Measurements from ENCODE around the gene ARSD.
"Not testable (repeated sequence)": the region's sequence is repeated elsewhere in the genome, so short reads cannot be mapped to it uniquely, and the experiment has no call there.

The ARSD gene

DNA sequence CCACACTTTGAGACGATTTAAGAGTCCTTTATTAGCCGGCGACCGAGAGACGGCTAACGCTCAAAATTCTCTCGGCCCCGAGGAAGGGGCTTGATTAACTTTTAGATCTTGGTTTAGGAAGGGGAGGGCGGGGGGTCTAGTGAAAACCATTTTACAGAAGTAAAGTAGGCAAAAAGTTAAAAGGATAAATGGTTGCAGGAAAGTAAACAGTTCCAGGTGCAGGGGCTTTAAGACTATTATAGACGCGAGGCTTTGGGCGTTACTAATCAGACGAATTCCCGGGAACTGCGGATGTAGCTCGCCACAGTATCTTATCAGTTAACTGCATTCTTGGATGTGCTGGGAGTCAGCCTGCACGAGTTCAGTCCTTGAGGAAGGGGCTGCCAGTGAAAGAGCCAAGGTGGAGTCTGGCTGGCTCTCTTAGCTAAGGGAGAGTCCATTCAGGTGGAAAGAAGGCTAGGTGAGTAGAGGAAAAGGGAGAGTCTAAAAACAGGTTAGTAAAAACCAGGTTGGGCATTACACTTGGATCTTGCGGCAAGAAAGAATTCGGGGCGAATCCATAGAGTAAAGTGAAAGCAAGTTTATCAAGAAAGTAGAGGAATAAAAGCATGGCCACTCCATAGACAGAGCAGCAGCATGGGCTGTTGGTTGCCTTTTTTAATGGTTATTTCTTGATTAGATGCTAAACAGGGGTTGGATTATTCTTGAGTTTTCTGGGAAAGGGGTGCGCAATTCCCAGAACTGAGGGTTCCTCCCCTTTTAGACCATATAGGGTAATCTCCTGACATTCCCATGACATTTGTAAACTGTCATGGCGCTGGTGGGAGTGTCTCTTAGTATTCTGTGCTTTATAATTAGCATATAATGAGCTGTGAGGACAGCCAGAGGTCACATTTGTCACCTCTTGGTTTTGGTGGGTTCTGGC, 38.3 kb downstream of the ARSD start:
- DNase-seq (ENCODE audit: low spot score): not testable (repeated sequence)

DNA sequence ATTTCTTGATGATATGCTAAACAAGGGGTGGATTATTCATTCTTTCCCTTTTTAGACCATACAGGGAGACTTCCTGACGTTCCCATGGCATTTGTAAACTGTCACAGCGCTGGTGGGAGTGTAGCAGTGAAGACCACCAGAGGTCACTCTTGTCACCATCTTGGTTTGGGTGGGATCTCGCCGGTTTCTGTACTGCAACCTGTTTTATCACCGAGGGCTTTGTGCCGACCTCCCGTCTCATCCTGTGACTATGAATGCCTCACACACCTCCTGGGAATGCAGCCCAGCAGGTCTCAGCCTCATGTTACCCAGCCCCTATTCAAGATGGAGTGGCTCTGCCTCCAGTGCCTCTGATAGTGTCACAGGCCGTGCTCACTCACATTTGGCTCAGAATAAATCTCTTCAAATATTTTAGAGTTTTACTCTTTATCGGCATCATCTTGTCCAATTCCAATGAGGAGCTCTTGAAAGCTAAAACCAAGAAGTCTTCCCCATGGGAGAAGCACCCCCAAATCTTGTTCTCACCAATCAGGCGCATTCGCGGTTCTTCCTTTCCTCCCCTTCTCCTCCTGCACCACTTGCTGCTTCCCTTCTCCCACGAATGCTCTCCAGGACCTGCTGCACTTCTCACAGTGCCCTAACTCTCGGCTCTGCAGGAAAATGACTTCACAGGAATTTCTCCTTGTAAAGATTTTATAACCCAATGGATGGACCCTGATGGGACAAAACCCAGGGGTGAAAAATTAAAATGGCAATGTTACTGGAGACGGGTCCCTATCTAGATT, 39.2 kb downstream of the ARSD start:
- not testable (repeated sequence) for DNase-seq (ENCODE audit: low spot score)

DNA sequence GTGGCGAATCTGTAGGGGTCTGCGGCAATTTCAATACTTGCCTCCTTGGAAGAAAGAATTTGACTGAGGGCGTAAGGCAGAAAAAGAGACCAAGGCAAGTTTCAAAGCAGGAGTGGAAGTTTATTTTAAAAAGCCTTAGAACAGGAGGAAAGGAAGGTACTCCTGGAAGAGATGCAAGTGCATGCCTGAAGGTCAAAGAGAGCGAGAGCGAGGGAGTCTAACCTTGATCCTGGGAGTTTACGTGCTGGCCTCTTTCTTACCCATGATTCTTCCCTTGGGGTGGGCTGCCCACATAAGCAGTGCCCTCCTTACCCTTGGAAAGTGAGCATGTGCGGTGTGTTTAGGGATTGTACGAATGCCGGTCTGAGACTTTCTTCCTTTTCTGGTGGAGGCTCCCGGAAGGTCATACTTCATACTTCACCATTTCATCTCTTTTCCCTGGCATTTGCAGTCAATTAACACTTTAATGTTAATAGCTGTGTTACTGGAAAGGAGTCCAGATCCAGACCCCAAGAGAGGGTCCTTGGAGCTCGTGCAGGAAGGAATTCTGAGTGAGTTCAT, 40.0 kb downstream of the ARSD start:
- no peak for DNase-seq (ENCODE audit: low spot score)

DNA sequence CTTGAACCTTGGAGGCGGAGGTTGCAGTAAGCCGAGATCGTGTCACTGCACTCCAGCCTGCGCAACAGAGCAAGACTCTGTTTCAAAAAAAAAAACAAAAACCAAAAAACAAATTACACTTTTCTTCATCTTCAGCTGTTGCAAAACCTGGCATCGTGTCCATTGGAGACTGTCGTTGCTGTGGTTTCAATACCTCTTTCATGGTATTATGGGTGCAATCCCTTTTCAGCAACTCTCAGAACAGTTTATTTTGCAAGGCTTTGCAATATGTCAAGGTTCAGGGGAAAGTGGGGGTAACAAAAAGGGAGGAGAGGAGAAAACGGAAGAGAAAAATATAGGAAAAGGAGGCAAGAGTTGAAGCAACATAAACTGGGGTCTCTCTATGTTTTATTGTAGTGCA, 40.8 kb downstream of the ARSD start:
- no peak for DNase-seq (ENCODE audit: low spot score)

DNA sequence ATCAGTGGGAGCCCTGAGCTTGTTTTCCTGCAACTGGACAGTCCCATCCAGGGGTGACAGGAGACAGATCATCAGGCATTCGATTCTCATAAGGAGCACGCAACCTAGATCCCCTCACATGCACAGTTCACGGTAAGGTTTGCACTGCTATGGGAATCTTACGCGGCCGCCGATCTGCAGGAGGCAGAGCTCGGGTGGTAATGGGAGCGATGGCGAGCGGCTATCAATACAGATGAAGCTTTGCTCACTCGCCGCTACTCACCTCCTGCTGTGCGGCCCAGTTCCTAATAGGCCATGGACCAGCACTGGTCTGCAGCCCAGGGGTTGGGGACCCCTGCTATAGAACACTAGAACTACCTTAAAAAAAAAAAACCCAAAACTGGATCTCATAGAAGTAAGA, 45.4 kb downstream of the ARSD start:
- DNase-seq (ENCODE audit: low spot score): no peak

DNA sequence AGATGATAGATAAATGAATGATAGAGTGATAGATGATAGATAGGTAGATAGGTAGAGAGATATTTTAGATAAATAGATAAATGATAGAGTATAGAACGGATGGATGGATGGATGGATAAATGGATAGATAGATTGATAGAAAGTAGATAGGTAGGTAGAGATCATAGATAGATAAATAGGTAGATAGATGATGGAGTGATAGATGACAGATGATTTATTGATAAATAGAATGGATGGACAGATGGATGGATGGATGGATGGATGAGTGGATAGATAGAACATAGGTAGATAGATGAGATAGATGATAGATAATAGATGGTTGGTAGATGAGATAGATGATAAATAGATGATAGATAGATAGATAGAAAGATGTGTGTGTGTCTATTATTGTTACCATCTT, 49.5 kb downstream of the ARSD start:
- no peak for DNase-seq (ENCODE audit: low spot score)

DNA sequence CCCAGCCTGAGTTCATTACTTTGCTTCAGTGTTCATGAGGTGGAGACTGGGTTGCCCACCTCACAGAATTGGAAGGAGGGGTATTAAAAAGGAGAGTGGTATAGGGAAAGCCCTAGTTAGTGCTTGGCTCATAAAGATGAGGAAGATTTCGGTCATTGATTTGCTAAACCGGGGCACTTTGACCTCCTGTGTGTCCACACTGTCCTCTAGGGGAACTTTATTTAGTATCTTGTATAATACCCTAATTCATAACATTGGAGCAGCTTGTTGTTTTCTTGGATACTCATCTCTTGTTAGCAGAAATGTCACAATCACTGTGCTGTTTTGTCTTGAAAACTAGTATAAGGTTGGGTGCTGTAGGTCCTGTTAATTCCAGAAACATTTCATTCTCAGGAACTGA, 50.6 kb downstream of the ARSD start:
- DNase-seq (ENCODE audit: low spot score): no peak

DNA sequence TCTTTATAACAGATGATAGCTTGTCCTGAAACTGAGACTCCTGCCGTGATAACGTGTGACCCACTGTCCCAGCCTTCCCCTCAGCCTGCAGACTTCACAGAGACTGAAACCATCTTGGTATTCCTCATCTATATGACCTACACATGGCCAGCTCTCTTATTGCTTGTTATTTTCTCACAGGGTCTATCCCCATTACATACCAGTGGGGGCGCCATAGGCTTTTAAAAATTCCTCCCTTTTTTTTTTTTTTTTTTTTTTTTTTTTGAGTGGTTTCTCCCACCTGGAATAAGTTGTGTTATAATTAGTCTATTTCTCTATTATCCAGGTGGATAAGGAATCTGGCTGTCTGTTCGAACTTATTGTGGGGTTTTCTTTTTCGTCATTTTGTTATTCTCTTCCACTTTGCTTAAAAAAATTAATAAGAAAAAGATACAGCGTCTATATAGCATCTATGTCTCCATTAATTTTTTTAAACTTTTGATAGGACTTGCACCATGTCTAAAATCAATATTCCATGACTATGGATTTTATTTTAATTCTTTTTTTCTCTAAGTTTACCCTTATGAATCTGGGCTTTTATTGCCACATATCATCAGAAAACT, 53.2 kb downstream of the ARSD start:
- no peak for DNase-seq (ENCODE audit: low spot score)

DNA sequence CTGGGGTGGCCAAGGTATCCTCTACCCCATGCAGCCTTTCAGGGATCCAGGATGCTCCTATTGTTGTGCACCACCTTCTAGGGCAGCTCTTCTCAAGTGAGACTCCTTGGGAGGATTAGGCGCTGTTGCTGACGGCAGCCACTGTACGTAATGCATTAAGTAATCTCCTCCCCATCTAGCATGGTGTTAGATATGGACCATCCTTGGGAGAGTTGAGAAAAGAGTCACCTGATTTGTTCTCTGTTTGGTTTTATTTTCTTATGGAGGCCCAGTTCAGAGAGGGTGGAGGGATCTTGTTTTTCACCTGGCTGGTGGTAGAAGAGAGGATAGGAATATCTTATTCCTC, 54.0 kb downstream of the ARSD start:
- no peak for DNase-seq (ENCODE audit: low spot score)

DNA sequence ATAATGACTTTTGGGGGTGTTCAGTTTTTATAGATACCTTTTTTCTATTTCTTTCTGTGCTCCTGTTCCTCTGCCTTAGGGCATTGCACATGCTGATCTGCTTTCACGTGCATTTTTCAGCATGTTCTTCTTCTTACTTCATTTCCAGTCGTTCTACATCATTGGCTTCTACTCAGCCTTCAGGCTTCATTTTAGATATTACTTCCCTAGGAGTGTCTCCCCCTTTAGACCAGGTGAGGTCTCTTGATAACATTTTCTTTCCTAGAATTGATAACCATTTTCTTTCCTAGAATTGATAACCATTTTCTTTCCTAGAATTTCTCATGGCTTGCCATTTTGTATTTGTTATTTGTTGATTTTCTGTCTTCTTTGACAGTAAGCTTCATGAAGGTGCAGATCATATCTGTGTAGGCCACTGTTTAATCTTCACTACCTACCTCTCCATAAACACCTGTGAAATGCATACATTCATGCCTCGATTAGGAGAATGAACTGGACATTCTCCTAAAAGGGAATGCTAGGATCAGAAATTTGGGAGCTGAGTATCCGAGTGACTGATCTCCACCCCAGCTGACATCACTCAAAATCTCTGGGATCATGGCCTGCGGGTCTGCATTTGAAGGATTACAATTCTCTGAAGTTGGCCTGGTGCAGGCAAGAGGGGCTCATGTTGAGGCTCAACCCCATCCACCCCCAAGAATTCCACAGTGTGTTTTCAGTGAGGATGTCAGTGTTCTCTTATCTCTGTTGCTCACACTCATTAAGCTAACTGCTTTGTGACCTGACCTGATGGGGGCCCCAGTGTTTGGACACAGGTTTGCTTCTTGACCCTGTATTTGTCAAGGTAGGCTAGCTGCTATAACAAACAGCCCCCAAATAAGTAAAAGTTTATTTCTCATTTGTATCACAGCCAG, 54.7 kb downstream of the ARSD start:
- no peak for DNase-seq (ENCODE audit: low spot score)

DNA sequence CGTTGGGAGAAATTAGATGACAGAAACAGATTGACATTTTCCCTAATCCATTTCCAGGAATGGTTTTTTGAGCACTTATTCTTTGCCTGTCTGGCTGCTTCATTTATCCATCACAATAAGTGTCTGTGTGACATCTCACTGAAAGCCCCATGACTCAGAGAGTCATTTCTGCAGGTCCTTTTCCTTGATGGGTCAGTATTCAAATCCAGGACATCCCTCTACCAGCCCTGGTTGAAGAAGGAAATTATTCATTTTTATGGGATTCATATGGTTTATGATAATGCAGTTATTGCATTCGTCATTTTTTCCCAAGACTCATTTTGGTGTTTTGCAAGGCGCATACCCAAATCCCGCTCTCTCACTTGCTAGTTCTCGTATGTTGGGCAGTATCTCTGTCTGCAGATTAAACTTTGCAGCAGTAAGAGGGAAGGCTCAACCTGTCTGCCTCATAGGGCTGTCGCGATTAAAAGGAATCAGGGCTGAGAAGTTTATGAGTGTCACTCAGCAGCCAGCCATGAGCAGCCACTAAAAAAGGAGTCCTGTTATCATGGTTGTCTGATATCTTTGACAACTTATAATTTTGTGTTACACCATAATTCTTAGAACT, 56.4 kb downstream of the ARSD start:
- no peak for DNase-seq (ENCODE audit: low spot score)

DNA sequence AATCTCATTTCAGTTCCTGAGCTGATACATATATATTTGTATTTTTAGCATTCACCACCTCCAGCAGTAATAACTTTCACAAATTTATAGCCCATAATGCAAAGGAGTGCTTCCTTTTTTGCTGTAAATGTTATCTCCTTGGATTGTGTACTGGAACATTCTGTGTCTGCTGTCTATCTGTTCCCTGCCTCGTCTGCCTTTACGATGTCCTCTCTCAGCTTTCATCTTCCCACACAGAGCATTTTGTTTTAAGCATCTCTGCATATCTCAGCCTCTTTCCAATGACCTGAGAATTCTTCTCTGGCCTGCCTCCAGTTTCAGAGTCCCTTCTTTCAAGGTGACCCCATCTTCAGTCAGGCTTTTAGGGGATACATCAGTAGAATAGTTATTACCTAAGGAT, 57.3 kb downstream of the ARSD start:
- DNase-seq (ENCODE audit: low spot score): no peak

DNA sequence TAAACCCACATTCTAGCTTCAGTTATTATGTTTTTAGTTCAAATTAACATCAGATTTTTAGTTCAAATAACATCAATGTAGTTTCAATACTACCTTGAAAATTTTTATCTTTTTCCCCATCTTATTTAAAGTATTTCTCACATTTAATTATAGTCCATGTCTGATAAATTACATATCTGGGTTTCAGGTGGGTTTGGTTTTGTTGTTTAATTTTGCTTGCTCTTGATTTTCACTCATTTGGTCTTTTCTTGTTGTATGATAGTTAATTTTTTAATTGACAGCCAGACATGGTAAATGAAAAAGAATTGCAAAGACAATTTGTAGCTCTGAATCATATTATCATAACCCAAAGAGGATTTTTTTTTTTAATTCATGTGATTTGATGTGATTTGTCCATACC, 58.5 kb downstream of the ARSD start:
- DNase-seq (ENCODE audit: low spot score): no peak

DNA sequence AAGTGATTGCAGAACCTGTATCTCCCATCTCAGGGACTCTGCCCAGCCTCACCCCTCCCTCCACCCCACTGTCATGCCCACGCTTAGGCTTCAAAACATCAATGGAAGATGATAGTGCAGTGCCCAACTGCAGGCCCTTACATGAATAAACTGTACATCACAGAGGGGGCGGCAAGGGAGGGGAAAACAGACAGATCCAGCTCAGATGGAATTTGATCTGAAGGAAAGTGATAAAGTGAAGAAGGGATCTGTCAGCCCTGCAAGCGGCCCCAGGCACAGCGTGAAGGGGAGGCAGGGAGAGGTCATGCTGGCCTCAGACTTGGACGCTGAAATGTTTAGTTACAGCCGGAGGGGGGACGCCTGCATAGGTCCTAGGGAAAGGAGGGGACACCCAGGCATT, 61.9 kb downstream of the ARSD start:
- DNase-seq (ENCODE audit: low spot score): no peak

DNA sequence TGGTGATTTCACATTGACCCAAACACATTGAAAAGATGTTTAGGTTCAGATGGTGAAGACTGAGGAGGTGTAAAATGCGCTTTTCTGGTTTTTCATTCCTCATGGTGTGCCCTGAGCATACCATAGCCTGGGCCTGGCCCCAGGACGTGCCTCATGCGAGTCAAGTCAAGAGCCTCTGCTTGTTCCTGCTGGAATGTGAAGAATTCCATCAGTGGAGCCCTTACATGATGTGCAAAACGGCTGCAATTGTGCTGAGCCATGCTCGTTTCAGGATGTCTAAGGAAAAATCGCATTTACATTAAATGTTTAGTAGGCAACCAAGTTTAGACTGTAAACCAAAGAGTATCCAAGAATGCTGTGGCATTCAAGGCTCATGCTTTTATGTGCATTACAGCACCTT, 65.5 kb downstream of the ARSD start:
- no peak for DNase-seq (ENCODE audit: low spot score)

DNA sequence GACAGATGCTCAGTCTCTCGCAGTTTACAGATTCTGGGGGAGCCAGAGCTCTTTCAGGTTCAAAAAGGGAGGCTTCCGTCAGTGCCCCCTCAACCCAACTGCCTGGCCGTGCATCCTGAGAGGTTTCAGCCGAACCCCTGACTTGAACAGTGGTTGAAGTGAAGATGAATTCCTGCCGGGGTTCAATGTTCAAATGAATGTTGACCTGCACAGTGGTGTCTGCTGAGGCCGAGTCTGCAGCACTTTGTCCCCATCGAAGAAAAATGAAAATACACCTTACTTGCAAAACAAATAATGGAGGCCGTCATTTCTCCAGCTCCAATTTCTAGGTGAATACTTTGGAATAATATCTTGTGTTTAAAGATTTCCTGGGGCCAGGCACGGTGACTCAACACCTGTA, 66.7 kb downstream of the ARSD start:
- no peak for DNase-seq (ENCODE audit: low spot score)

DNA sequence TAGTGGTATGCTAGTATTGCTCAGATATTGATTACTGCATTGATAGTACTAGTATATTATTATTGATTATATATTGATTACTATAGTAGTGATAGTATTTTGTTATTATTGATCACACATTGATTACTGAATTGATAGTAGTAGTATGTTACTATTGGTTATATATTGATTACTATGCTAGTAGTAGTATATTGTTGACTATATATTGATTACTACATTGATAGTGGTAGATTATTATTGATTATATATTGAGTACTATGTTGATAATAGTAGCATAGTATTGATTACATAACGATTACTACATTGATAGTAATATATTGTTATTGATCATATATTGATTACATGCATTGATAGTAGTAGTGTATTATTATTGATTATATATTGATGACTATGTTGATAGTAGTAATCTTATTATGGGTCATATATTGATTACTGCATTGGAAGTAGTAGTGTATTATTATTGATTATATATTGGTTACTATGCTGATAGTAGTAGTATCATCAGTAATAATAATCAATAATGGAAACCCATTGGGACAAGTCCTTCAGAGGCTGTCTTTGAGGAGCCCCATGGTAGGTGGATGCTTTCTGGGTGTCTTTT, 69.8 kb downstream of the ARSD start:
- DNase-seq (ENCODE audit: low spot score): no peak

DNA sequence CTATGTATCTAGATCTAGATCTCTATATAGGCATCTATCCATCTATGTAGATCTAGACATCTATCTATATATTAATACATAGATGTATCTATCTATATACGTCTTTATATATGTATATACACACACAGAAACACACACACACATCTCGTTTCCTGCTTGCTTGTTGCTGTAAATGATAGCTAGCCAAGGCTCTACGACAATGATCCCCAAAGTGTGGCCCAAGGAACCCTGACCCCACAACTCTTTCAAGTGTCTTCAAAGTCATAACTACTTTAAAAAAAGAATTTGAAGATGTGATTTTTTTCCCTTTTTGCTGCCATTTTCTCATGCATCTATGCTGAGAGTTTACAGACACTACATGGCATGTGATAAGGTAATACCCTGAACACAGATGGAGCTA, 71.6 kb downstream of the ARSD start:
- DNase-seq (ENCODE audit: low spot score): no peak

DNA sequence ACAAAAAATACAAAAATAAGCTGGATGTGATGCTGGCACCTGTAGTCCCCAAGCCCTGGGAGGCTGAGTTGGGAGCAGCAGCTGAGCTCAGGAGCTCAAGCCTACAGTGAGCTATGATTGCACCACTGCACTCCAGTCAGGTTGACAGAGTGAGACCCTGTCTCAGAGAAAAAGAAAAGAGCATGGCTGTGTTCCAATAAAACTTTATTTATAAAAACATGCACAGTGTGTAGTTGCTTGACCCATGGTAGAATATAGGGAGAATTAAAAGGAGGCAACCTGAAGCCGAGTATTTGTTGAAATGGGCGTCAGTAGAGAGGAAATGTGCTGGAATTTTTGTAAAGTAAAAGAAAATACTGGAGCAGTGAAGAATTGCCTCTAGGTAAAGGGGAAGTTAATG, 73.4 kb downstream of the ARSD start:
- no peak for DNase-seq (ENCODE audit: low spot score)

DNA sequence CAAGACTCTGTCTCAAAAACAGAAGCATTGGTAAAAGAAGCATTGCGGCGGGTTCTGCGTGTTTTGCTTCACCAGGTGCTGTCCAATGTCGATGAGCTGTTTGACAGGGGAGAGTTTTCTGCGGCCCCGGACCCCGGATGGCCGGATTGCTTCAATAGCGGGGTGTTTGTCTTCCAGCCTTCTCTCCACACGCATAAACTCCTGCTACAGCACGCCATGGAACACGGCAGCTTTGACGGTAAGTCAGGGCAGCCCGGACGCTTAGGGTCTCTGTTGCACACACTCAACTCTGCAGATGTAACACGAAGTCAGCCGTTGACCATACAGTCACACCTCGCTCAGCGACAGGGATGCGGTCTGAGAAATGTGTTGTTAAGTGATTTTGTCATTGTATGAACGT, 74.2 kb downstream of the ARSD start:
- no peak for DNase-seq (ENCODE audit: low spot score)

Data from D341Med (cell line).